SW 1271 (cell line): ENCODE measurements around the gene KRTAP9-6.
"Not testable (repeated sequence)": the region's sequence is repeated elsewhere in the genome, so short reads cannot be mapped to it uniquely, and the experiment has no call there.

Source experiments
- DNase-seq, 2 experiments: peaks; one replicate each; lab custom pipeline; 2025; lab: John Stamatoyannopoulos, UW

Gene KRTAP9-6, protein sequence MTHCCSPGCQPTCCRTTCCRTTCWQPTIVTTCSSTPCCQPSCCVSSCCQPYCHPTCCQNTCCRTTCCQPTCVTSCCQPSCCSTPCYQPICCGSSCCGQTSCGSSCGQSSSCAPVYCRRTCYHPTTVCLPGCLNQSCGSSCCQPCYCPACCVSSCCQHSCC

GRCh38 chr17:41265078-41265477 lies at the start of gene KRTAP9-6:
Gene KRTAP9-6, plus strand, starts transcription at chr17:41265378. Its CDS starts 0 bp downstream, at chr17:41265378.
- no peak for DNase-seq

- DNase-seq: no peak
Measured at GRCh38 chr17:41215681-41216080, 49.5 kb upstream of the KRTAP9-6 start.

GRCh38 chr17:41223821-41224220 lies 41.4 kb upstream of the KRTAP9-6 start:
- DNase-seq: no peak

DNA sequence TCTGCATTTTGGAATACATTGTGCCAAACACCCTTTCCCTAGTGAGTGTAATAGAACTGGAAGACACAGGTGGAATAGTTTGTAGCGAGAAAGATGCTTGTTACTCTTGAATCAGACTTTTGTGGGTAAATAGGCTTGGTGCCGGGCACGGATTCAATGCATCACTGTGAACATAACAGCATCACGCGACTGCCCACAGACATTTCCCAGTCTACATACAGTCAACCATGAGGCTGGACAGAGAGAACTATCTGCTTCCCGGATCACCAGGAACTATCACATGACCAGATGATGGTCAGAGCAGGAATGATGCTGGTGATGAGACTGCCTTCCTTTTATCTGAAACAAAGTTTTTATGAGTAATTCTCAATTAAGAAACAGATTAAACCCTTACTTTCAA lies 39.1 kb upstream of the KRTAP9-6 start:
- no peak for DNase-seq

- not testable (repeated sequence) for DNase-seq
Measured at GRCh38 chr17:41226598-41227095, 38.5 kb upstream of the KRTAP9-6 start, which contains the start of gene KRTAP9-2. Gene KRTAP9-2, plus strand, starts transcription at chr17:41226648. Its CDS starts 7 bp downstream, at chr17:41226655.

GRCh38 chr17:41230094-41230493 lies 35.1 kb upstream of the KRTAP9-6 start:
- no peak for DNase-seq

DNA sequence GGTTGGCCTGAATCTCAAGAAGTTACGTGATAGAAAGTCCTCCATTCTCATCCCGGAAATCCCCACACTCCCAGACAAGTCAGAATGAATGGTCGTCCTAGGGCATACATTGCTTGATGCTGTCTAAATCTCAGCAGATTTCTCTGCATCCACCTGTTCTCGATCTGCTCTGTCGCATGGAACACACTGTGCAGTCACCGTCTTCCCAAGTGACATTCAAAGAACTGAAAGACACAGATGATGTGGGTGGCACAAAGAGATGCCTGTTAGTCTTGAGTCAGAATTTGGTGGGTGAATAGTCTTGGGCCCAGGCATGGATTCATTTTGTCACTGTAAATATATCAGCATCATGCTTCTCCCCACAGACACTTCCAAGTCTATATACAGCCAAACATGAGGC lies 33.4 kb upstream of the KRTAP9-6 start:
- no peak for DNase-seq

DNA sequence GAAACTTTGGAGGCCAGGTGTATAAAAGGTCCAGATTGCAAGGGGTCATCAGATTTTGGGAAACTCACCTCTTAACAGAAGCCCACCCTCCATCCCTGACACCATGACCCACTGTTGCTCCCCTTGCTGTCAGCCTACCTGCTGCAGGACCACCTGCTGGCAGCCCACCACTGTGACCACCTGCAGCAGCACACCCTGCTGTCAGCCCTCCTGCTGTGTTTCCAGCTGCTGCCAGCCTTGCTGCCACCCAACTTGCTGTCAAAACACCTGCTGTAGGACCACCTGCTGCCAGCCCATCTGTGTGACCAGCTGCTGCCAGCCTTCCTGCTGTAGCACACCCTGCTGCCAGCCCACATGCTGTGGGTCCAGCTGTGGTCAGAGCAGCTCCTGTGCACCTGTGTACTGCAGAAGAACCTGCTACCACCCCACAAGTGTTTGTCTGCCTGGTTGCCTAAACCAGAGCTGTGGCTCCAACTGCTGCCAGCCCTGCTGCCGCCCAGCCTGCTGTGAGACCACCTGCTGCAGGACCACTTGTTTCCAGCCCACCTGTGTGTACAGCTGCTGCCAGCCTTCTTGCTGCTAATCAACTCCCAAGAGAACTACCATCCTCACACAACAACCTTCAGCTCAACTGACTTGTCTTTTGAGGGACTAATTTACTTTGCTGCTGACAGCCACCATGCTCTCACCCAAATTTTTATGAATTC lies 32.6 kb upstream of the KRTAP9-6 start, which contains the start of gene KRTAP9-3:
Gene KRTAP9-3, plus strand, starts transcription at position 51 of the 707 bp plus-strand sequence. Its CDS starts 53 bp downstream, at position 104.
- DNase-seq: not testable (repeated sequence)

DNA sequence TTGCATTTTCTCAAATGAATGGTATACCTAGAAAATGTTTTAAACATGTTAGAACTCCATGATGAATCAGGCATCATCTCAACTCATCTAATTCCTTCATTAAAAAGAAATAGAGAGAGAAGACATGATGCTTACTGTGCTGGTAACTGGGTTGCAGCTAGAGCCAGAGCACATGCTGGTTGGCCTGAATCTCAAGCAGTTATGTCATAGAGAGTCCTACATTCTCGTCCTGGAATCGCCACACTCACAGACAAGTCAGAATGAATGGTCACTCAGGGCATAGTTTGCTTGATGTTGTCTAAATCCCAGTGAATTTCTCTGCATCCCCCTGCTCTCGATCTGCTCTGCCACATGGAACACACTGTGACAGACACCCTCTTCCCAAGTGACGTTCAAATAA lies 28.1 kb upstream of the KRTAP9-6 start:
- not testable (repeated sequence) for DNase-seq

GRCh38 chr17:41237949-41238437 lies 27.2 kb upstream of the KRTAP9-6 start, which contains the start of gene KRTAP9-8:
Gene KRTAP9-8, plus strand, starts transcription at chr17:41237999. Its CDS starts 53 bp downstream, at chr17:41238052.
- DNase-seq: not testable (repeated sequence)

- DNase-seq: not testable (repeated sequence)
Measured at GRCh38 chr17:41246995-41247787, 18.0 kb upstream of the KRTAP9-6 start.

- not testable (repeated sequence) for DNase-seq
Measured at GRCh38 chr17:41249637-41250240, 15.4 kb upstream of the KRTAP9-6 start, which contains the start of gene KRTAP9-4. Gene KRTAP9-4, plus strand, starts transcription at chr17:41249687. Its CDS starts 34 bp downstream, at chr17:41249721.

- no peak for DNase-seq
Measured at GRCh38 chr17:41251261-41251660, 13.9 kb upstream of the KRTAP9-6 start.

DNA sequence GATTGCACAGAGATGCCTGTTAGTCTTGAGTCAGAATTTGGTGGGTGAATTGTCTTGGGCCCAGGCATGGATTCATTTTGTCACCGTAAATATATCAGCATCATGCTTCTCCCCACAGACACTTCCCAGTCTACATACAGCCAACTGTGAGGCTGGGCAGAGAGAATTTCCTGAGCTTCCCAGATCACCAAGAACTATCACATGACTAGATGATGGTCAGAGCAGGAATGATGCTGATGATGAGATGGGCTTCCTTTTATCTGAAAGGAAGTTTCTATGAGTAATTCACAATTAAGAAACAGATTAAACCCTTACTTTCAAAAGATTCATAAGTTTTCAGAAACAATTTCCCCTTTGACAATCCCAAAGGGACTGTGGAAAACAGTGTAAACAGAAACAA lies 10.3 kb upstream of the KRTAP9-6 start:
- DNase-seq: no peak

GRCh38 chr17:41255381-41256290 lies 9.5 kb upstream of the KRTAP9-6 start, which contains the start of gene KRTAP9-9:
Gene KRTAP9-9, plus strand, starts transcription at chr17:41255384.
- not testable (repeated sequence) for DNase-seq

DNA sequence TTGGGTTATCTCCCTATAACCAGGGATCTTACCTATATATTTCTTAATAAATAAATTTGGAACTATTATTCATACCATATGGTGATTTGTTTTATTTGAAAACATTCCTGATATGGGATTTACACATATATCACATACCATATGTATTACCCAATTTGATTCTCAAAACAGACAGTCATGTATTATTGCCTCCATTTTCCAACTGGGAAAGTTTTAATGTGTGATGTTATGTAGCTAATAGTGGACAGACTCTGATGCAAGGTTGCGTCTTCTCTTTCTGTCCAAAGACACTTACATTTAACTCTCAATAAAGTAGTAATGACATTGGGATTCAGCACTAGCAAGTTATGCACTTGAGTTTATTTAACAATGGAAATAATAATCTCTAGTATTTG lies 8.9 kb upstream of the KRTAP9-6 start:
- DNase-seq: no peak

DNA sequence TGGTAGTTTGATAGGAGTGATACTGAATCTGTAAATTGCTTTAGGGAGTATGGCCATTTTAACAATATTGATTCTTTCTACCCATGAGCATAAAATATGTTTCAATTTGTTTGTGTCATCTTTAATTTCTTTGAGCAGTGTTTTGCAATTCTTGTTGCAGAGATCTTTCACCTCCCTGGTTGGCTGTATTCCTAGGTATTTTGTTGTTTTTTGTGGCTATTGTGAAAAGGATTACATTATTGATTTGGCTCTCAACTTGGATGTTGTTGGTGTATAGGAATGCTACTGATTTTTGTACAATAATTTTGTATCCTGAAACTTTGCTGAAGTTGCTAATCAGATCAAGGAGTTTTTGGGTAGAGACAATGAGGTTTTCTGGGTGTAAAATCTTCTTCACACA lies 6.8 kb upstream of the KRTAP9-6 start:
- DNase-seq: no peak

GRCh38 chr17:41263212-41263611 lies 2.0 kb upstream of the KRTAP9-6 start:
- no peak for DNase-seq

GRCh38 chr17:41264599-41264998 lies 579 bp upstream of the KRTAP9-6 start:
- DNase-seq: no peak

GRCh38 chr17:41267711-41268110 lies 2.5 kb downstream of the KRTAP9-6 start:
- DNase-seq: no peak
